GM21515 (cell line): ENCODE results near the gene LRRC42.
"Not testable (repeated sequence)": the region's sequence is repeated elsewhere in the genome, so short reads cannot be mapped to it uniquely, and the experiment has no call there.

Source experiments
- ATAC-seq: cut with Tn5 transposase; IDR thresholded peaks from one replicate; pipeline ENCODE4 v1.9.1; 2021; ENCODE audit not compliant: unreplicated experiment

LRRC42 gene

GRCh38 chr1:54003750-54004480 is 57.8 kb downstream of the LRRC42 start:
- ATAC-seq, result not testable (repeated sequence)

DNA sequence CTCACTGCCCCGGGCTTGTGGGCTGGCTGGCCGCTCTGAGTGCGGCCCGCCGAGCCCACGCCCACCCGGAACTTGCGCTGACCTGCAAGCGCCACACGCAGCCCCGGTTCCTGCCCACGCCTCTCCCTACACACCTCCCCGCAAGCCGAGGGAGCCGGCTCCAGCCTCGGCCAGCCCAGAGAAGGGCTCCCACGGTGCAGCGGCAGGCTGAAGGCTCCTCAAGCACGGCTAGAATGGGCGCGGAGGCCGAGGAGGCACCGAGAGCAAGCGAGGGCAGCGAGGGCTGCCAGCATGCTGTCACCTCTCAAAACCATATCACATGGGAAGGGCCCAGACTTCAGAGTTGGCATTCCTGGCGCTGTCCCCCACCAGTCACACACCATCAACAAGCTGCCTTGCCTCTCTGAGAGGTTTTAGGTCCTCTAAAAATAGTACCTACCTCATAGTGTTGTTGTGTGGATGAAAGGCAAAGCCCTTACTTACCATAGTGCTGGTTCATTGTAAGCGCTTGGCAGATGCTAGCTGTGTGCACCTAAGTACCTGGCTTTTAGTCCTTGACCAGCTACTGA is 58.4 kb downstream of the LRRC42 start:
- ATAC-seq, result no peak

GRCh38 chr1:54006508-54006907 is 60.4 kb downstream of the LRRC42 start:
- no peak for ATAC-seq

DNA sequence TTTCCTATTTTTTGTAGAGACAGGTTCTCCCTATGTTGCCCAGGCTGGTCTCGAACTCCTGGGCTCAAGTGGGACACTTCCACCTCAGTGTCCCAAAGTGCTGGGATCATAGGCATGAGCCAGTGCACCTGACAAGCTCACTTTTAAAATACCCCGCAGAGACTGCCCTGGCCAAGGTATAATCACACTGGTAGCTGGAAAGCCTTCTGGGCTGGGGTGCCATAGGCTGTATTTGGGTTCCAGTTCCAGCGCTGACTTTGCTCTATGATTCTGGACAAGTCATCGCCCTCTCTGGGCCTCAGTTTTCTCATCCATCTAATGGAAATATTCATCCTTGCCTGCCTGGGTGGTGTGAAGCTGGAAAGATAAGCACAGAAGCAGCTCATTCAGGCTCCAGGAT is 61.5 kb downstream of the LRRC42 start:
- no peak for ATAC-seq

- no peak for ATAC-seq
These were observed 62.7 kb downstream of the LRRC42 start for GRCh38 chr1:54008876-54009275.

DNA sequence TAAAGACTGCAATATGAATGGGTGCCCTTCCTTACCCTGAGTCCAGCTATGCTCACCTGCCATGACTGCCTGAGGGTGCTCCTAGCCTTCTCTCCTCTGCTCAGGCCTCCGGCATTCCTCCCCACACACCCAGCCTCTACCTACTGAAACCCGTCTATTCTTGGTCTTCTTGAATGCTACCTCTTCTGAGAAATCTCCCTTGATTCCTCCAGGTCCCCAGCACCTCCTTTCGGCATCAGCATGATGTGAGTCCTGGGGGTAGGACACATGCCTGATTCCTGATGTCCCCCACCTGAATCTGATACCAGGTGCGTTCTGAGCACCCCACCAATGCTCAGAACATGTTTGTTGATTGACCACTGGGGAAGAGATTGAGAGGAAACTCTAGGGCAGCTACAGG is 63.3 kb downstream of the LRRC42 start:
- no peak for ATAC-seq

GRCh38 chr1:54010415-54011117 is 64.4 kb downstream of the LRRC42 start:
- ATAC-seq, result no peak

- no peak for ATAC-seq
These were observed 65.3 kb downstream of the LRRC42 start for GRCh38 chr1:54011316-54012007.

- ATAC-seq, result no peak
These were observed 65.8 kb downstream of the LRRC42 start for GRCh38 chr1:54012008-54012325.

- ATAC-seq, result no peak
These were observed 66.7 kb downstream of the LRRC42 start for GRCh38 chr1:54012863-54013262.

- no peak for ATAC-seq
These were observed 67.4 kb downstream of the LRRC42 start for GRCh38 chr1:54013393-54014008.

- ATAC-seq, result no peak
These were observed 68.0 kb downstream of the LRRC42 start for GRCh38 chr1:54014009-54014629.

GRCh38 chr1:54016343-54017282 is 70.5 kb downstream of the LRRC42 start:
- ATAC-seq, result no peak
